HepG2 (cell line): Measurements from ENCODE around the gene HIVEP2. TPM values are rescaled to one million over a fixed set of nuclear protein-coding genes. Genes with fewer than 3 reads are reported as not detected.
A peak's percentile ranks its signal among the peaks of the same experiment; 100 is the strongest.

Experiments used
- GABPB1 ChIP-seq: IDR thresholded peaks from 2 replicates; pipeline ENCODE4 v1.6.1; 2016; ENCODE audit warnings: mild to moderate bottlenecking, missing genetic modification reagents, moderate library complexity, missing compliant biosample characterization
- KAT7 ChIP-seq: IDR thresholded peaks from 2 replicates; pipeline ENCODE4 v1.6.1; 2018; ENCODE audit warnings: borderline replicate concordance, missing compliant biosample characterization
- TEAD3 ChIP-seq: optimal IDR thresholded peaks from 2 replicates; pipeline ENCODE3; 2016; ENCODE audit warnings: borderline replicate concordance
- ZFP36L1 ChIP-seq: sonication (generic); formaldehyde crosslinking; IDR thresholded peaks from 2 replicates; pipeline ENCODE4 v1.8.0; 2022; ENCODE audit warnings: mild to moderate bottlenecking, missing genetic modification reagents, moderate library complexity
- ZNF619 ChIP-seq: sonication (generic); formaldehyde crosslinking; IDR thresholded peaks from 2 replicates; pipeline ENCODE4 v1.4.0; 2020; ENCODE audit warnings: mild to moderate bottlenecking, missing genetic modification reagents
- ZNF790 ChIP-seq: sonication (generic); formaldehyde crosslinking; IDR thresholded peaks from 2 replicates; pipeline ENCODE4 v1.8.0; 2022; ENCODE audit warnings: missing genetic modification reagents, mild to moderate bottlenecking, borderline replicate concordance
- ZNF850 ChIP-seq: sonication (generic); formaldehyde crosslinking; conservative IDR thresholded peaks from 2 replicates; pipeline ENCODE4 v1.9.0; 2021; ENCODE audit warnings: mild to moderate bottlenecking, missing genetic modification reagents
- polyA plus RNA-seq, 8 experiments: library from polyadenylated mRNA; depleted of rRNA in 3 of 8; stranded (reverse) in 7 of 8; unstranded in 1 of 8; fragments of >200 nt; fragmentation: Illumina TruSeq in 4 of 8; extraction: Trizol in 4 of 8; gene quantifications; 2 replicates each; pipeline versions ENCODE4 v1.2.1 to v1.2.3, GENCODE V29; 2011 to 2016; ENCODE audit warnings: low read depth in 4 of 8, missing spikeins in 1 of 8, mixed read lengths in 1 of 8; ENCODE audit not compliant: insufficient read depth in 1 of 8
- total RNA-seq, 5 experiments: library from RNA; depleted of rRNA; stranded (reverse); fragments of >200 nt; fragmentation: Illumina TruSeq; extraction: Trizol; gene quantifications; 2 replicates each; pipeline ENCODE4 v1.2.3, GENCODE V29; 2016; ENCODE audit warnings: low read depth in 1 of 5
- TF ChIP-seq, protein P1 (sequence below): sonication (generic); formaldehyde crosslinking; IDR thresholded peaks from one replicate; pipeline ENCODE4 v1.5.1; 2020; ENCODE audit warnings: mild to moderate bottlenecking, missing genetic modification reagents; ENCODE audit errors: not compliant biosample characterization

The HIVEP2 gene
- total and polyA plus RNA-seq, 2 of the 13 experiments (the other 11 are each of a cell fraction or from before 2014, with no cell fraction given): 3.4 to 12.9 TPM

DNA sequence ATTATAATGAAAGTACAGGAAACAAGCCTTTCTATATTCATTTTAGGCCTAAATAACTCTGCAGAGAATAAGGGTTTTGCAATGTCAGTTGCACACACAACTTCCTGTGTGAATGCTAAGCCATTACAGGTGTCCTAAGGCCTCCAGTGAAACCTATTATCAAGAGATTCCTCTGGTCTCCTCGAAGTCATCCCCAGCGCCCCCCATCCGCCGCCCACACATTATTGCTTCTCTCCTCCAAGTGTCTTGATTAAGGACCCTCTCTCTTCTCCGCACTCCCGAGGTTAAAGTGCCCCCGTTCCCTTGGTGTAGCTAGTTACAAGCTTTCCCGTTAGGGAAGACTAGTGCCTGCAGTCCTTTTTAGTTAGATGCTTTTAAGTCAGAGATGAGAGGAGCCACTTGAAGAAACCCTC is 1.3 kb downstream of the HIVEP2 start (continued):
- TF ChIP-seq GABPB1 (CRISPR knock-in tag) (peak; percentile 34; the same call in 1 of the 2 replicates), ZNF850 (CRISPR knock-in tag) (0 out of 2 replicates have a peak, but pooled peaks have one; percentile 6), ZNF619 (CRISPR knock-in tag) (no peak), KAT7 (CRISPR knock-in tag) (peak; percentile 46; the same call in 1 of the 2 replicates), ZFP36L1 (CRISPR knock-in tag) (no peak), ZNF790 (CRISPR knock-in tag) (no peak), TEAD3 (CRISPR knock-in tag) (peak; percentile 6)
- TF ChIP-seq, protein P1, sequence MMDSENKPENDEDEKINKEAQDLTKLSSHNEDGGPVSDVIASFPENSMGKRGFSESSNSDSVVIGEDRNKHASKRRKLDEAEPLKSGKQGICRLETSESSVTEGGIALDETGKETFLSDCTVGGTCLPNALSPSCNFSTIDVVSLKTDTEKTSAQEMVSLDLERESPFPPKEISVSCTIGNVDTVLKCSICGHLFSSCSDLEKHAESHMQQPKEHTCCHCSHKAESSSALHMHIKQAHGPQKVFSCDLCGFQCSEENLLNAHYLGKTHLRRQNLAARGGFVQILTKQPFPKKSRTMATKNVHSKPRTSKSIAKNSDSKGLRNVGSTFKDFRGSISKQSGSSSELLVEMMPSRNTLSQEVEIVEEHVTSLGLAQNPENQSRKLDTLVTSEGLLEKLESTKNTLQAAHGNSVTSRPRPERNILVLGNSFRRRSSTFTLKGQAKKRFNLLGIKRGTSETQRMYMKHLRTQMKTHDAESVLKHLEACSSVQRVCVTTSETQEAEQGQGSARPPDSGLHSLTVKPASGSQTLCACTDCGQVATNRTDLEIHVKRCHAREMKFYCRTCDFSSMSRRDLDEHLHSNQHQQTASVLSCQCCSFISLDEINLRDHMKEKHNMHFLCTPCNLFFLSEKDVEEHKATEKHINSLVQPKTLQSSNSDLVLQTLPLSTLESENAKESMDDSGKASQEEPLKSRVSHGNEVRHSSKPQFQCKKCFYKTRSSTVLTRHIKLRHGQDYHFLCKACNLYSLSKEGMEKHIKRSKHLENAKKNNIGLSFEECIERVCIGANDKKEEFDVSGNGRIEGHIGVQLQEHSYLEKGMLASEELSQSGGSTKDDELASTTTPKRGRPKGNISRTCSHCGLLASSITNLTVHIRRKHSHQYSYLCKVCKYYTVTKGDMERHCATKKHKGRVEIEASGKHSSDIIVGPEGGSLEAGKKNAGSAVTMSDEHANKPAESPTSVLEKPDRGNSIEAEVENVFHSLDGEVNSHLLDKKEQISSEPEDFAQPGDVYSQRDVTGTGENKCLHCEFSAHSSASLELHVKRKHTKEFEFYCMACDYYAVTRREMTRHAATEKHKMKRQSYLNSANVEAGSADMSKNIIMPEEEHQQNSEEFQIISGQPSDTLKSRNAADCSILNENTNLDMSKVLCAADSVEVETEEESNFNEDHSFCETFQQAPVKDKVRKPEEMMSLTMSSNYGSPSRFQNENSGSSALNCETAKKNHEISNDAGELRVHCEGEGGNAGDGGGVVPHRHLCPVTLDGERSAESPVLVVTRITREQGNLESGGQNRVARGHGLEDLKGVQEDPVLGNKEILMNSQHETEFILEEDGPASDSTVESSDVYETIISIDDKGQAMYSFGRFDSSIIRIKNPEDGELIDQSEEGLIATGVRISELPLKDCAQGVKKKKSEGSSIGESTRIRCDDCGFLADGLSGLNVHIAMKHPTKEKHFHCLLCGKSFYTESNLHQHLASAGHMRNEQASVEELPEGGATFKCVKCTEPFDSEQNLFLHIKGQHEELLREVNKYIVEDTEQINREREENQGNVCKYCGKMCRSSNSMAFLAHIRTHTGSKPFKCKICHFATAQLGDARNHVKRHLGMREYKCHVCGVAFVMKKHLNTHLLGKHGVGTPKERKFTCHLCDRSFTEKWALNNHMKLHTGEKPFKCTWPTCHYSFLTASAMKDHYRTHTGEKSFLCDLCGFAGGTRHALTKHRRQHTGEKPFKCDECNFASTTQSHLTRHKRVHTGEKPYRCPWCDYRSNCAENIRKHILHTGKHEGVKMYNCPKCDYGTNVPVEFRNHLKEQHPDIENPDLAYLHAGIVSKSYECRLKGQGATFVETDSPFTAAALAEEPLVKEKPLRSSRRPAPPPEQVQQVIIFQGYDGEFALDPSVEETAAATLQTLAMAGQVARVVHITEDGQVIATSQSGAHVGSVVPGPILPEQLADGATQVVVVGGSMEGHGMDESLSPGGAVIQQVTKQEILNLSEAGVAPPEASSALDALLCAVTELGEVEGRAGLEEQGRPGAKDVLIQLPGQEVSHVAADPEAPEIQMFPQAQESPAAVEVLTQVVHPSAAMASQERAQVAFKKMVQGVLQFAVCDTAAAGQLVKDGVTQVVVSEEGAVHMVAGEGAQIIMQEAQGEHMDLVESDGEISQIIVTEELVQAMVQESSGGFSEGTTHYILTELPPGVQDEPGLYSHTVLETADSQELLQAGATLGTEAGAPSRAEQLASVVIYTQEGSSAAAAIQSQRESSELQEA (CRISPR knock-in tag): no peak
